ENCODE measurements around the gene ADARB1. TPM values are rescaled to one million over a fixed set of nuclear protein-coding genes. Genes with fewer than 3 reads are reported as not detected.

Gene ADARB1
- polyA plus RNA-seq, 1 donor (not counting 4 experiments of a cell fraction or from before 2014, with no cell fraction given), result 13.0 TPM

GRCh38 chr21:45114475-45114874 is 40.1 kb downstream of the ADARB1 start:
- dilution Hi-C loops (cut with MboI; ENCODE audit: extremely low pct_ligation_motif_present, low sequenced_read_pairs), result no loop called here
- TF ChIP-seq, protein P1, sequence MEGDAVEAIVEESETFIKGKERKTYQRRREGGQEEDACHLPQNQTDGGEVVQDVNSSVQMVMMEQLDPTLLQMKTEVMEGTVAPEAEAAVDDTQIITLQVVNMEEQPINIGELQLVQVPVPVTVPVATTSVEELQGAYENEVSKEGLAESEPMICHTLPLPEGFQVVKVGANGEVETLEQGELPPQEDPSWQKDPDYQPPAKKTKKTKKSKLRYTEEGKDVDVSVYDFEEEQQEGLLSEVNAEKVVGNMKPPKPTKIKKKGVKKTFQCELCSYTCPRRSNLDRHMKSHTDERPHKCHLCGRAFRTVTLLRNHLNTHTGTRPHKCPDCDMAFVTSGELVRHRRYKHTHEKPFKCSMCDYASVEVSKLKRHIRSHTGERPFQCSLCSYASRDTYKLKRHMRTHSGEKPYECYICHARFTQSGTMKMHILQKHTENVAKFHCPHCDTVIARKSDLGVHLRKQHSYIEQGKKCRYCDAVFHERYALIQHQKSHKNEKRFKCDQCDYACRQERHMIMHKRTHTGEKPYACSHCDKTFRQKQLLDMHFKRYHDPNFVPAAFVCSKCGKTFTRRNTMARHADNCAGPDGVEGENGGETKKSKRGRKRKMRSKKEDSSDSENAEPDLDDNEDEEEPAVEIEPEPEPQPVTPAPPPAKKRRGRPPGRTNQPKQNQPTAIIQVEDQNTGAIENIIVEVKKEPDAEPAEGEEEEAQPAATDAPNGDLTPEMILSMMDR (optimal IDR thresholded peaks at IDR 0.05 in 1 of 3, IDR thresholded peaks at IDR 0.05 in 1 of 3, conservative IDR thresholded peaks at IDR 0.05 in 1 of 3; ENCODE audit: extremely low read depth in 1 of 3, insufficient read depth in 2 of 3, low read length in 3 of 3), result no peak
- no peak for TF ChIP-seq EZH2 (IDR thresholded peaks at IDR 0.05; ENCODE audit: low read length)
- no peak overlapping the region for H2AFZ ChIP-seq (ENCODE audit: control insufficient read depth, low read length)
- H4K20me1 ChIP-seq (ENCODE audit: control insufficient read depth, extremely low read depth, insufficient read depth, low read length), result peaks cover 3% of the 10 kb centered on the region
- no peak overlapping the region for H3K9ac ChIP-seq (ENCODE audit: control insufficient read depth, extremely low read depth, insufficient read depth, low read length)
- H3K9me3 ChIP-seq (ENCODE audit: control insufficient read depth, low read depth, low read length), result no peaks in the 10 kb centered on the region
- no peak for FAIRE-seq
- no peak overlapping the region for H3K4me2 ChIP-seq (ENCODE audit: control insufficient read depth, extremely low read depth, insufficient read depth, low read depth, low read length)
- H3K36me3 ChIP-seq (ENCODE audit: control insufficient read depth in 2 of 2, extremely low read depth in 1 of 2, insufficient read depth in 2 of 2, low read length in 2 of 2), result no peaks in the 10 kb centered on the region
- DNase-seq (ENCODE audit: low read depth, low spot score), result no peak
- peaks cover 6% of the 10 kb centered on the region for H3K4me1 ChIP-seq (ENCODE audit: control insufficient read depth, extremely low read depth, insufficient read depth, low read length)
- H3K79me2 ChIP-seq (ENCODE audit: control insufficient read depth, insufficient read depth, low read length), result peaks cover 16% of the 10 kb centered on the region
- no peak overlapping the region for H3K4me3 ChIP-seq (ENCODE audit: control insufficient read depth in 2 of 3, extremely low read depth in 1 of 3, insufficient read depth in 2 of 3, low read depth in 1 of 3, low read length in 3 of 3)
- H3K9me1 ChIP-seq (ENCODE audit: control insufficient read depth, extremely low read depth, insufficient read depth, low read length), result peaks cover 2% of the 10 kb centered on the region
- H3K27me3 ChIP-seq (ENCODE audit: control insufficient read depth, extremely low read depth, insufficient read depth, low read length), result no peaks in the 10 kb centered on the region
- no peak overlapping the region for H3K27ac ChIP-seq (ENCODE audit: control insufficient read depth, insufficient read depth, low read length)

- FAIRE-seq, result no peak
- dilution Hi-C loops (cut with MboI; ENCODE audit: extremely low pct_ligation_motif_present, low sequenced_read_pairs), result no loop called here
- no peak for DNase-seq (ENCODE audit: low read depth, low spot score)
- Histone ChIP-seq H3K27me3 (ENCODE audit: control insufficient read depth, extremely low read depth, insufficient read depth, low read length) (no peaks in the 10 kb centered on the region), H3K9me1 (ENCODE audit: control insufficient read depth, extremely low read depth, insufficient read depth, low read length) (peaks cover 2% of the 10 kb centered on the region), H3K27ac (ENCODE audit: control insufficient read depth, insufficient read depth, low read length) (no peak overlapping the region), H4K20me1 (ENCODE audit: control insufficient read depth, extremely low read depth, insufficient read depth, low read length) (peaks cover 3% of the 10 kb centered on the region), H2AFZ (ENCODE audit: control insufficient read depth, low read length) (no peak overlapping the region), H3K79me2 (ENCODE audit: control insufficient read depth, insufficient read depth, low read length) (peaks cover 16% of the 10 kb centered on the region), H3K9me3 (ENCODE audit: control insufficient read depth, low read depth, low read length) (no peaks in the 10 kb centered on the region), H3K36me3 (ENCODE audit: control insufficient read depth in 2 of 2, extremely low read depth in 1 of 2, insufficient read depth in 2 of 2, low read length in 2 of 2) (no peaks in the 10 kb centered on the region), H3K9ac (ENCODE audit: control insufficient read depth, extremely low read depth, insufficient read depth, low read length) (no peak overlapping the region), H3K4me2 (ENCODE audit: control insufficient read depth, extremely low read depth, insufficient read depth, low read depth, low read length) (no peak overlapping the region), H3K4me3 (ENCODE audit: control insufficient read depth in 2 of 3, extremely low read depth in 1 of 3, insufficient read depth in 2 of 3, low read depth in 1 of 3, low read length in 3 of 3) (no peak overlapping the region), H3K4me1 (ENCODE audit: control insufficient read depth, extremely low read depth, insufficient read depth, low read length) (peaks cover 6% of the 10 kb centered on the region)
- TF ChIP-seq, protein P1 (optimal IDR thresholded peaks at IDR 0.05 in 1 of 3, IDR thresholded peaks at IDR 0.05 in 1 of 3, conservative IDR thresholded peaks at IDR 0.05 in 1 of 3; ENCODE audit: extremely low read depth in 1 of 3, insufficient read depth in 2 of 3, low read length in 3 of 3), result no peak
- TF ChIP-seq EZH2 (IDR thresholded peaks at IDR 0.05; ENCODE audit: low read length), result no peak
These were observed 40.8 kb downstream of the ADARB1 start for GRCh38 chr21:45115141-45115540.
